ENCODE data around the gene WDR26. TPM values are rescaled to one million over a fixed set of nuclear protein-coding genes. Genes with fewer than 3 reads are reported as not detected.

Gene WDR26
- total and polyA plus RNA-seq, 9 of the 15 experiments (the other 6 are each of a cell fraction or from before 2014, with no cell fraction given): 11.5 to 66.0 (median 39.8) TPM

DNA sequence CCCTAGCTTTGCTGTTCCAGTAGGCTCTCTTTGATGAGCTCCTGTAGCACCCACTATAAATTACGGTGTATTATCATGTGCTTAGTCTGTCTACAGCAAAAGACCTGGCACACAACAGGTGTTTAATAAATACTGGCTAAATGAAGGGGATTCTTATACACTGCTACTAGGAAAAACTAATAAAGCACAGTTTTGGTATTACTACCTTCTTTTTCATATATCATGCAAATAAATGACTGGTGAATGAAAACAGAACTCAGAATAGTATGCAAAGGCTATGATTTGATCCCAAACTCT, 26.4 kb downstream of the WDR26 start:
- CTCF ChIA-PET (ENCODE audit: low intra/inter-chr PET ratio): no interaction called here
- 96% methylated on average over 1 of the region's 1 CpG for WGBS (ENCODE audit: insufficient coverage, low coverage, missing lambda C conversion rate)

More for the DNA sequence above, 26.4 kb downstream of the WDR26 start:
- DNase-seq (ENCODE audit: extremely low read depth in 1 of 4, low spot score in 3 of 4) (no peak), FAIRE-seq (no peak), ATAC-seq (no peak)
- H3K9me1 ChIP-seq (ENCODE audit: control insufficient read depth, insufficient read depth, low read length): no peaks in the 10 kb centered on the region
- no peaks in the 10 kb centered on the region for H3K27me3 ChIP-seq (ENCODE audit: control insufficient read depth in 2 of 2, insufficient read depth in 2 of 2, low read length in 2 of 2)
- no peak overlapping the region for H2AFZ ChIP-seq (ENCODE audit: low read depth, low read length)
- H3K4me3 ChIP-seq: no peak overlapping the region
- no peak overlapping the region for H3K9ac ChIP-seq (ENCODE audit: insufficient read depth in 1 of 2, low read depth in 2 of 2, low read length in 2 of 2)
- in situ Hi-C loops (cut with MboI) (no loop called here), intact Hi-C loops (cut with micrococcal nuclease) (no loop called here)
- H3K36me3 ChIP-seq (ENCODE audit: control insufficient read depth, insufficient read depth, low read length): peaks cover 89% of the 10 kb centered on the region
- 0 out of 3 replicates have a peak, but pooled peaks cover 2% of the 10 kb centered on the region for H3K79me2 ChIP-seq (ENCODE audit: control insufficient read depth, insufficient read depth, low read length)
- H3K4me2 ChIP-seq (ENCODE audit: insufficient read depth, low read length): no peak overlapping the region
- BruUV-seq (replicated peaks): no TSS peak
- TF ChIP-seq ZNF175 (CRISPR knock-in tag; IDR thresholded peaks at IDR 0.05; ENCODE audit: low read depth): no peak
- TF ChIP-seq, protein P1, sequence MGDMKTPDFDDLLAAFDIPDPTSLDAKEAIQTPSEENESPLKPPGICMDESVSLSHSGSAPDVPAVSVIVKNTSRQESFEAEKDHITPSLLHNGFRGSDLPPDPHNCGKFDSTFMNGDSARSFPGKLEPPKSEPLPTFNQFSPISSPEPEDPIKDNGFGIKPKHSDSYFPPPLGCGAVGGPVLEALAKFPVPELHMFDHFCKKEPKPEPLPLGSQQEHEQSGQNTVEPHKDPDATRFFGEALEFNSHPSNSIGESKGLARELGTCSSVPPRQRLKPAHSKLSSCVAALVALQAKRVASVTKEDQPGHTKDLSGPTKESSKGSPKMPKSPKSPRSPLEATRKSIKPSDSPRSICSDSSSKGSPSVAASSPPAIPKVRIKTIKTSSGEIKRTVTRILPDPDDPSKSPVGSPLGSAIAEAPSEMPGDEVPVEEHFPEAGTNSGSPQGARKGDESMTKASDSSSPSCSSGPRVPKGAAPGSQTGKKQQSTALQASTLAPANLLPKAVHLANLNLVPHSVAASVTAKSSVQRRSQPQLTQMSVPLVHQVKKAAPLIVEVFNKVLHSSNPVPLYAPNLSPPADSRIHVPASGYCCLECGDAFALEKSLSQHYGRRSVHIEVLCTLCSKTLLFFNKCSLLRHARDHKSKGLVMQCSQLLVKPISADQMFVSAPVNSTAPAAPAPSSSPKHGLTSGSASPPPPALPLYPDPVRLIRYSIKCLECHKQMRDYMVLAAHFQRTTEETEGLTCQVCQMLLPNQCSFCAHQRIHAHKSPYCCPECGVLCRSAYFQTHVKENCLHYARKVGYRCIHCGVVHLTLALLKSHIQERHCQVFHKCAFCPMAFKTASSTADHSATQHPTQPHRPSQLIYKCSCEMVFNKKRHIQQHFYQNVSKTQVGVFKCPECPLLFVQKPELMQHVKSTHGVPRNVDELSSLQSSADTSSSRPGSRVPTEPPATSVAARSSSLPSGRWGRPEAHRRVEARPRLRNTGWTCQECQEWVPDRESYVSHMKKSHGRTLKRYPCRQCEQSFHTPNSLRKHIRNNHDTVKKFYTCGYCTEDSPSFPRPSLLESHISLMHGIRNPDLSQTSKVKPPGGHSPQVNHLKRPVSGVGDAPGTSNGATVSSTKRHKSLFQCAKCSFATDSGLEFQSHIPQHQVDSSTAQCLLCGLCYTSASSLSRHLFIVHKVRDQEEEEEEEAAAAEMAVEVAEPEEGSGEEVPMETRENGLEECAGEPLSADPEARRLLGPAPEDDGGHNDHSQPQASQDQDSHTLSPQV (IDR thresholded peaks at IDR 0.05): no peak
- no peak for TF ChIP-seq BHLHE40 (IDR thresholded peaks at IDR 0.05; ENCODE audit: low read length)
- no peak for TF ChIP-seq MEIS2 (IDR thresholded peaks at IDR 0.05; ENCODE audit: partially characterized antibody)
- TF ChIP-seq CC2D1A (IDR thresholded peaks at IDR 0.05): no peak
- TF ChIP-seq DDX20 (tag; IDR thresholded peaks at IDR 0.05; ENCODE audit: low read depth): no peak
- POLR2A ChIA-PET: interaction anchor here (1.1 to 1.6 kb wide), 4 partner anchors 9 to 58 kb away, joined by 3 to 4 read pairs (median 3); no protein-coding TSS in a partner anchor
- H3K4me1 ChIP-seq (replicated peaks in 1 of 2; ENCODE audit: control insufficient read depth in 2 of 2, insufficient read depth in 2 of 2, low read length in 2 of 2): no peaks in the 10 kb centered on the region
- no peaks in the 10 kb centered on the region for H3K9me3 ChIP-seq (replicated peaks; ENCODE audit: control insufficient read depth, insufficient read depth, low read depth, low read length)
- no peaks in the 10 kb centered on the region for H4K20me1 ChIP-seq (replicated peaks; ENCODE audit: control insufficient read depth, insufficient read depth, low read length)
- no peak overlapping the region for H3K27ac ChIP-seq (ENCODE audit: extremely low read depth, low read depth, low read length)

Measured in K562 (cell line).